ENCODE measurements around the gene CEBPA. TPM values are rescaled to one million over a fixed set of nuclear protein-coding genes. Genes with fewer than 3 reads are reported as not detected.
"Not testable (repeated sequence)": the region's sequence is repeated elsewhere in the genome, so short reads cannot be mapped to it uniquely, and the experiment has no call there.

CEBPA gene
- total RNA-seq, 1 donor from 2014 or later = 10.8 TPM

- FAIRE-seq (no peak), DNase-seq (ENCODE audit: low read depth) (no peak)
- Histone ChIP-seq H3K27me3 (ENCODE audit: control insufficient read depth, insufficient read depth, low read length) (no peaks in the 10 kb centered on the region), H3K36me3 (ENCODE audit: control insufficient read depth, insufficient read depth, low read length) (peaks cover 2% of the 10 kb centered on the region), H3K4me3 (ENCODE audit: low read depth, low read length) (no peak overlapping the region)
- TF ChIP-seq CTCF (IDR thresholded peaks at IDR 0.05; ENCODE audit: insufficient read depth, low read length, severe bottlenecking) = no peak
Observed at GRCh38 chr19:33296488-33296971, 5.8 kb downstream of the CEBPA start.

- H3K4me3 ChIP-seq (ENCODE audit: low read depth, low read length) = no peak overlapping the region
- no peak for TF ChIP-seq CTCF (IDR thresholded peaks at IDR 0.05; ENCODE audit: insufficient read depth, low read length, severe bottlenecking)
- no peak for FAIRE-seq
- peaks cover 2% of the 10 kb centered on the region for H3K36me3 ChIP-seq (ENCODE audit: control insufficient read depth, insufficient read depth, low read length)
- no peak for DNase-seq (ENCODE audit: low read depth)
- no peaks in the 10 kb centered on the region for H3K27me3 ChIP-seq (ENCODE audit: control insufficient read depth, insufficient read depth, low read length)
Observed at GRCh38 chr19:33295621-33296487, 6.5 kb downstream of the CEBPA start.

GRCh38 chr19:33295046-33295445 lies 7.3 kb downstream of the CEBPA start:
- FAIRE-seq; H3K4me3 ChIP-seq (ENCODE audit: low read depth, low read length); H3K36me3 ChIP-seq (ENCODE audit: control insufficient read depth, insufficient read depth, low read length); DNase-seq (ENCODE audit: low read depth); H3K27me3 ChIP-seq (ENCODE audit: control insufficient read depth, insufficient read depth, low read length): not testable (repeated sequence)

GRCh38 chr19:33294058-33294798 lies 8.1 kb downstream of the CEBPA start:
- Histone ChIP-seq H3K36me3 (ENCODE audit: control insufficient read depth, insufficient read depth, low read length) (peaks cover under 1% of the 10 kb centered on the region), H3K4me3 (ENCODE audit: low read depth, low read length) (no peak overlapping the region), H3K27me3 (ENCODE audit: control insufficient read depth, insufficient read depth, low read length) (no peaks in the 10 kb centered on the region)
- FAIRE-seq (no peak), DNase-seq (ENCODE audit: low read depth) (no peak)
- TF ChIP-seq CTCF (IDR thresholded peaks at IDR 0.05; ENCODE audit: insufficient read depth, low read length, severe bottlenecking) = no peak

GRCh38 chr19:33293255-33294057 lies 8.9 kb downstream of the CEBPA start:
- Histone ChIP-seq H3K4me3 (ENCODE audit: low read depth, low read length) (no peak overlapping the region), H3K27me3 (ENCODE audit: control insufficient read depth, insufficient read depth, low read length) (no peaks in the 10 kb centered on the region), H3K36me3 (ENCODE audit: control insufficient read depth, insufficient read depth, low read length) (no peaks in the 10 kb centered on the region)
- DNase-seq (ENCODE audit: low read depth) = peak; percentile 89
- FAIRE-seq = no peak
- no peak for TF ChIP-seq CTCF (IDR thresholded peaks at IDR 0.05; ENCODE audit: insufficient read depth, low read length, severe bottlenecking)
